ENCODE data around the gene SYCP2L.
"Not testable (repeated sequence)": the region's sequence is repeated elsewhere in the genome, so short reads cannot be mapped to it uniquely, and the experiment has no call there.

The SYCP2L gene

GRCh38 chr6:10993896-10994295, 107.0 kb downstream of the SYCP2L start:
- H3K4me3 ChIP-seq (ENCODE audit: low read depth, low read length): no peak overlapping the region
- TF ChIP-seq, protein P1, sequence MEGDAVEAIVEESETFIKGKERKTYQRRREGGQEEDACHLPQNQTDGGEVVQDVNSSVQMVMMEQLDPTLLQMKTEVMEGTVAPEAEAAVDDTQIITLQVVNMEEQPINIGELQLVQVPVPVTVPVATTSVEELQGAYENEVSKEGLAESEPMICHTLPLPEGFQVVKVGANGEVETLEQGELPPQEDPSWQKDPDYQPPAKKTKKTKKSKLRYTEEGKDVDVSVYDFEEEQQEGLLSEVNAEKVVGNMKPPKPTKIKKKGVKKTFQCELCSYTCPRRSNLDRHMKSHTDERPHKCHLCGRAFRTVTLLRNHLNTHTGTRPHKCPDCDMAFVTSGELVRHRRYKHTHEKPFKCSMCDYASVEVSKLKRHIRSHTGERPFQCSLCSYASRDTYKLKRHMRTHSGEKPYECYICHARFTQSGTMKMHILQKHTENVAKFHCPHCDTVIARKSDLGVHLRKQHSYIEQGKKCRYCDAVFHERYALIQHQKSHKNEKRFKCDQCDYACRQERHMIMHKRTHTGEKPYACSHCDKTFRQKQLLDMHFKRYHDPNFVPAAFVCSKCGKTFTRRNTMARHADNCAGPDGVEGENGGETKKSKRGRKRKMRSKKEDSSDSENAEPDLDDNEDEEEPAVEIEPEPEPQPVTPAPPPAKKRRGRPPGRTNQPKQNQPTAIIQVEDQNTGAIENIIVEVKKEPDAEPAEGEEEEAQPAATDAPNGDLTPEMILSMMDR (IDR thresholded peaks at IDR 0.05; ENCODE audit: low read depth, low read length): no peak

GRCh38 chr6:10995114-10995707, 108.4 kb downstream of the SYCP2L start:
- H3K4me3 ChIP-seq (ENCODE audit: low read depth, low read length): no peak overlapping the region
- TF ChIP-seq, protein P1 (IDR thresholded peaks at IDR 0.05; ENCODE audit: low read depth, low read length): no peak

DNA sequence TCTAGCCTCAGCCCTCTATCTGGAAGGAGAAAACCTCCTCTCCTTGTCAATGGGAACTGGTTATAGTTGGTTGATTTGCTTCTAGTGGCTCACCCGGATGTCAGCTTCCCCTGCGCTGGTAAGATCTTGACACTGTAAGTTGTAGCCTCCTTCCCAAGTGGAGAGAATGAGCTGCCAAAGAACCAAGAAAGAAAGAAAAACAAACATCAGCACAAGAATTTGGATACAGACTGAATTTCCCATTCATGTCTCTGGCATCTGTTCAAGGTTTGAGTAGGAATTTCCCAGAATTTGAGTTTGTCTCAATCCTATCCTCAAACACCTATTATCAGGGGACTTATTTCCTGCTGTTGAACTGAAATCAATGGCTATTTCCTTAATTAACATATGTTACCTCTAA, 113.1 kb downstream of the SYCP2L start:
- TF ChIP-seq, protein P1 (IDR thresholded peaks at IDR 0.05; ENCODE audit: low read depth, low read length): no peak
- no peak overlapping the region for H3K4me3 ChIP-seq (ENCODE audit: low read depth, low read length)

DNA sequence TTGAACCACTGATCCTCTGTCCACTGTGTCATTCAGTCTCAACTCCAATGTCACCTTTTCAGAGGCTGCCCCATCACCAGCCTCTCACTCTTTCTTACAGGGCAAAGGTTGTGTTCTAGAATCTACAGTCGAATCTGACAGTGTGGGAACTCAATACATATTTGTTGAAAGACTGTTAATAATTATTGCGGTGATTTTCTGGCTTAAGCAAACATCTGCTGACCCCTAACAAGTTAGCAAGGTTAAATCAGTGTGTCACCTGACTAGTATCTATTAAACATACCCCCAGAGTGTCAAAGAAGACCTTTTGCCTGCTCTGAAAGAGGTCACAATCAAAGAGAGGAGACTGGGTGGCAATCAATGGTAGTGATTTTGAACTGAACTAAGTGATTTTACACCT, 115.3 kb downstream of the SYCP2L start:
- TF ChIP-seq, protein P1 (IDR thresholded peaks at IDR 0.05; ENCODE audit: low read depth, low read length): no peak
- no peak overlapping the region for H3K4me3 ChIP-seq (ENCODE audit: low read depth, low read length)

- not testable (repeated sequence) for H3K4me3 ChIP-seq (ENCODE audit: low read depth, low read length)
Measured at GRCh38 chr6:11003297-11003696, 116.4 kb downstream of the SYCP2L start.

DNA sequence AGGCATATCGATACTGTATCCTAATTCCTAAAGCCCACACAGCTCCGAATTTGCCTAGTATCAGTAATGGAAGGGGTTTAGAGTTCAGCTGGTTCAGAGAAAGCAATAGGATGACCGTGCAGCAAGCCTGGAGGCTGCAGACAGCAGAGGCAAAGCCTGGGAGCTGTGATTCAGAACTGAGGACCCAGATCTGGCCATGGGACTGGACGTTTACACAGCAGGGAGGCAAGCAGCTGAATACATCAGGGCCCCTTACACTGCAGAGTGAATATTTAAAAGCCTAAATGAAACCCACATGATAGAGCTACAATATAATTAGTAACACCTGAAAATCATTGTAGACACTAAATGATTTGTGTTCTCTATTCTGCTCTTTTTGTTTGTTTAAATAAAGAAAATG, 119.2 kb downstream of the SYCP2L start:
- no peak overlapping the region for H3K4me3 ChIP-seq (ENCODE audit: low read depth, low read length)
- TF ChIP-seq, protein P1 (IDR thresholded peaks at IDR 0.05; ENCODE audit: low read depth, low read length): no peak

GRCh38 chr6:11007715-11008608, 121.1 kb downstream of the SYCP2L start:
- H3K4me3 ChIP-seq (ENCODE audit: low read depth, low read length): no peak overlapping the region
- TF ChIP-seq, protein P1 (IDR thresholded peaks at IDR 0.05; ENCODE audit: low read depth, low read length): no peak
